Glomerular visceral epithelial cell (primary cell): ENCODE data around the gene WDR77.

Source experiments
- DNase-seq: peaks from one replicate; pipeline ENCODE4 v3.0.0-alpha.2; 2016; ENCODE audit errors: extremely low spot score

The WDR77 gene

DNA sequence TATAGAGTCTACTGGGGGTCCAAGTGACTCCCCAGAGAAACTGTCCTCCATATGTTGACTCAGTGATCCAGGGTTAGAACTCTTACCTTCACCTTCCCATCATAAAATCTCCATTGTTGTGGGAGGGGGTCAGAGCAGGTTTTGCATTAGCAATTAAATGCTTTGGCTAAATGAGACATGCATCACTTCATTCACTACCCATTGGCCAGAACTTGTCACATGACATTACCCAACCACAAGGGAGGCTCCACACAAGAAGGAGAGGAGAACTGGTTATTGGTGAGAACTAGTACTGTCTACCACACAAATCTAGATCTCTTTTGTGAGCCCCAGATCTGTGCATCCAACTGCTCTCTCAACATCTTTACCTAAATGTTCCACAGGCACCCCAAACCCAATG lies 20.5 kb upstream of the WDR77 start:
- no peak for DNase-seq

DNA sequence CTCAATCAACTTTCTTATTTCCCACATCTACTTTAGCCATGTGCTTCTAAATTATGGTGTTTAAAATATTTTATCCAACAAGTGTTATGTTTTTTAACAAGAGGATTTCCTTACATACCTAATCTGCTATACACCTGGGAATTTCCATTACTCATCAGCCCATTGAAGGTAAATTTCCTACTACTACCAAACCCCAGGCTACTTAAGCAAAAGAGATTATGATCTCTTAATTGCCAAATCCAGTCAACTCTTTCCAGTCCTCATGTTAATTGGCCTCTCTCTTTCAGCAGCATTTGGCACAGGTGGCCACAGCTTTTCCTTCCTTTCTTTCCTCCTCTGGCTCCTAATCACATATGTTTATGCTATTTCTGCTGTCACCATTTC lies 19.7 kb upstream of the WDR77 start:
- DNase-seq, result no peak

DNA sequence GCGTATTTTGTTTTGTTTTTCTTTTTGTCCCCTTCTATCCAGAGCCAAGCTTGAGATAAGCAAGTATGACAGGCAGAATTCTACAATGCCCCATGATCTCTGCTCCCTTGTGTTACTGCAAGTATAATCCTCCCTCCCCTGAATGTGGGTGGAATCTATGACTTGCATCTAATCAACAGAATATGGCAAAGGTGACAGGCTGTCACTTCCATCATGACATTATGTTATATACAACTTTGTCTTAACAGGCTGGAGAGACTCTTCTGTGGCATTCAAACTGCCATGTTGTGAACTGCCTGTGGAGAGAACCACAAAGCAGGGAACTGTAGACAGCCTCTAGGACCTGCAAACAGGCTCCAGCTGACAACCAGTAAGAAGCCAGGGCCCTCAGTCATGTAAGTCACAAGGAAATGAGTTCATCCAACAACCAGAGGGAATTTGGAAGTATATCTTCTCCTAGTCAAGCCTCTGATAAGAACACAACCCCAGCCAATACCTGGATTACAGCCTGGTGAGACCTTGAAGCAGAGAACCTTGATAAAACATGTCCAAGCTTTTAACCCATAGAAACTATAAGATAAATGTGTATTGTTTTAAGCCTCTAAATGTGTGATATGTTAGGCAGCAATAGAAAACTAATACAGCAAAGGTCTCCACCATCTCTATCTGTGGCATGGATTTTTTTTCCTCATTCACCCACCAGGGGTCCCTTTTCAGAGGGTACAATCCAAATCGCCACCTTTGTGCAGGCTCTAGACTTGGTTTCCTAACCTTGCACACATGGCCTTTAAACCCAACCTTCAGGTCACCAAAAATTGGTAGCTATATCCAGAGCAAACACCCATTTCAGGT lies 19.0 kb upstream of the WDR77 start:
- no peak for DNase-seq

DNA sequence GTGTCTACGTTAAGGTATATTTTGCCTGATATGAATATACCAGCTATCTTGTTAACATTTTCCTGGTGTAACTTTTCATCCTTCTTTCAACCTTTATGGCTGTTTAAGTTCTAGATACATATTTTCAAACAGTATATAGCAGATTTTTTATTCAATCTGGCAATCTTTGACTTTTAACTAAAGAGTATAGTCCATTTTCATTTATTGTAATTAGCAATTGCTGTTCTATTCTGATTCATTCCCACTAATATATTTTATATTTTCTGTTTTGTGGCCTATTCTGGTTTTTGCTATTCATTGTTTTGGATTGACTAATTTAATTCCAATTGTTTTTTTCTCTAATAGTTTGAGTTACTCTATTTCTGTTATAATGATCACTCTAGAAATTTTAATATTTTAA lies 17.4 kb upstream of the WDR77 start:
- no peak for DNase-seq

DNA sequence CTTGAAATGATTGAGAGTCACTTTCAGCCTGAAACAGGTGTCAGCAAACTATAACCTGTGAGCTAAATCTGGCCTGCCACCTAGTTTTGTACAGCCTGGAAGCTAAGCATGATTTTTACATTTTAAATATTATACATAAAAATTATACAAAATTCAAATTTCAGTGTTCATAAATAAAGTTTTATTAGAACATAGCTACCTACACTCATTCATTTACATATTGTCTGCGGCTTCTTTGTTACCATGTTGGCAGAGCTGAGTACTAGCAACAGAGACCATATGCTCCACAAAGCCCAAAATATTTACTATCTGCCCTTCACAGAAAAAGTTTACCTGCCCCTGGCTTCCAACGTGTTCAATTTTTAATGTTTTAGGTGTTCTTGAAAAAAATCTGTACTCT lies 16.7 kb upstream of the WDR77 start:
- DNase-seq, result no peak

DNA sequence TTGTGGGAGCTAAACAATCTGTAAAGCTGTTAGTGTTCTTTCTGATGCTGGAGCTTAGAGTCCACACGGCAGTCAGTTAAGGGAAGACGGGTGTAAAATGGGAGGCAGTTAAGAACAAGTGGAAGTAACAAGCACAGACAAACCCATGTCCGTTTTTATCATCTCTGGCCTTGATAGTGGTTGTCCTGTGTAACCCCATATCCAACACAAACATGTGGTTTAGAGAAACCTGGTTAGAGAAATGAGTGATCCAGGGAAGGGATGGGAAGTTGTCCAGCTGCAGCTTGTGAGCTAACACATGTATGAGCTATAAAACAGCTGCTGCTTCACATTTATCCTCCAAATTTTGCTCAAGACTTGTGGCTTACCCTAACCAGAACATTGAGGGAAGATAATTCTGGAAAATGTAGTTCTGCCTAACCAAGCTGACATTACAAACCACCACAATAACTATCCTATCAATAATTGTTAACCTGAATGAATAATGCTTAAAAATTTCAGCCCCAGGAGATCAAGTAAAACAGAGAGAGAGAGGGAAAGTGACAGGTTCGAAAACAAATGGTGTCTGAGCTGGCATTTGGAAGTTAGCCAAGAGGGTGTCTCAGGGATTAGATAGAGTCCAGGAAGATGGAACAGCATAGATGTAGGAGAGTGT lies 14.1 kb upstream of the WDR77 start:
- DNase-seq, result peak; percentile 87

DNA sequence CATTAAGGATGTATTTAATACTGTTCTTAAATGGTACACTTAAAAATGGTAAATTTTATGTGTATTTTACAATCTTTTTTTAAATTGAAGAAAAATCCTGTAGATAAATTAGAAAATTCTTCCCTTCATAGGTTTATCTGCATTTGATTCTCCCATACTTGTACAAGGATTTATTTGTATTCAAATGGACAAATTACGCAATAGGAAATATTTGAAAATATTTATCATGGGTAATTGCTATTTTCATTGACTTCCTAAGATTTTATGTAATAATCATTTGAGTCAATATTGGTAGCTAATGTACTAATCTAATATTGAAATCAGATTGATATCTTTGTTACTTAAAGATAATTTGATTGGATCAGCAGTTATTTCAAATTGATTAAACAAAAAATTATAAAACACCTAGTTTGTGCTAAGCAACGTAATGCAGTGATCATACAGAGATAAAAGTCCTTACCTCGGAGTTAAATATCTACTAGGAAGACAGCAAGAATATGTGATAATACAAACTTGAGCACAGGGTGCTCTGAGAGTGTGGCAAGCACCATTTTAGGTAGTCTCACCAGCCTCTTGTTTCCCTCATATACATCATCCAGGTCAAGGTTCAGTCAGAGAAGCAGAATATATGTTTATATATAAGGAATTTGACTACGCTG lies 13.4 kb upstream of the WDR77 start:
- no peak for DNase-seq

DNA sequence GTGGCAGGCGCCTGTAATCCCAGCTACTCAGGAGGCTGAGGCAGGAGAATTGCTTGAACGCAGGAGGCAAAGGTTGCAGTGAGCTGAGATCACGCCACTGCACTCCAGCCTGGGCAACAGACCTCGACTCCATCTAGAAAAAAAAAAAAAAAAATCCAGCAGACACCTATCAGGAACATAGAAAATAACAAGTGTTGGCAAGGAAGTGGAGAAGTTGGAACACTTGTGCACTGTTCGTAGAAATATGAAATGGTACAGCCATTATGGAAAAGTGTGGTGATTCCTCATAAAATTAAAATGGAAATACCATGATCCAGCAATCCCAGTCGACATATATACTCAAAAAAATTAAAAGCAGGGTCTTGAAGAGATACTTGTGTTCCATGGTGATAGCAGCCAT lies 12.7 kb upstream of the WDR77 start:
- DNase-seq, result no peak

DNA sequence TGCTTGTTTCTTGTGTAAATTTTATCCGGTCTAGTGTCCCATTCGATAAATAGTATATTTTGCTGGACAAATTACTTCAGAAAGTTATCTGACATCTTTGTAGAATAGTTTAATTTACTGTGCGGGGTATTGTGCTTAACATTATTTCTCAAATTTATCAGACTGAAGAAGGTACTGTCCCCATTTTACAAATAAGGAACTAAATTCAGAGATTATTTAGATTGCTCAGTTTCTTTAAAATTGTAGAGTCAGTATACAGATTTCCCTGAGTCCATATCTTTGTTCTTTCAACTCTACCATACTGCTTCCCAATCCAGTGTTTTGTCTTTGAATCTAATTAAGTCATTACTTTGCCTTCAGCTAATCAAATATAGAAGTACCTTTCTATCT lies 6.6 kb upstream of the WDR77 start:
- no peak for DNase-seq

DNA sequence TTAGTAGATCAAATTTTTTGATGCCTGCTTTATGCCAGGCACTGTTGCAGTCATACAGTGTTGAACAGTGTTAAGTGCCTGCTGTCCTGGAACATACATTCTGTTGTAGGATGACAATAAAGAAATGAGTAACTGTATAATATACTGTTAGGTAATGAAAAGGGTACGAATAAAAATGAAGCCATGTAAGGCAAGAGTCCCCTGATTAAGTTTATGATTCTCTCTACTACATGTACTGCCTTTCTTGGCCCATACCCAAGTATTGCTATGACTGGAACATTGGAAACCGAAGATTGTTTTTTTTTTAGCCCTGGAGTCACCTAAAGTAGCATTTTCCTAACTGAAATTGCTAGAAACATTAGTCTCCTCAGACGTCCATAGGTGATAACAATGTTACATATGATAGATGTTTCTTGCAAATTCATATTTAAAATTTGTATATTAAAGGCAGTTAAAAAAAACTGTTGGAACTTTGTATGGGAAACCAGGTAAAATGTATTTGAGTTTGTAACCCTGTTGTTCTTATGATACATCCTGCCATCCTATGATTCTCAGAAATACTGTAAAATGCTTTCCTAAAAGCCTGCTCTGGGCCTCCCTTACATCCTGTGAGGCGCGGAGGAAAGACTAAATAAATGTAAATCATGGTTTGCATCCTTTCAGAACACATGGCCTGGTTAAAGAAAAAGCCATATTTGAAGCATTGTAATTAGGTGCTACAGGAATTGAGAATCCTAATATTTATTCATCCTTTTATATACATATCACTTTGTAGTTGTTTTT lies 6.0 kb upstream of the WDR77 start:
- no peak for DNase-seq

DNA sequence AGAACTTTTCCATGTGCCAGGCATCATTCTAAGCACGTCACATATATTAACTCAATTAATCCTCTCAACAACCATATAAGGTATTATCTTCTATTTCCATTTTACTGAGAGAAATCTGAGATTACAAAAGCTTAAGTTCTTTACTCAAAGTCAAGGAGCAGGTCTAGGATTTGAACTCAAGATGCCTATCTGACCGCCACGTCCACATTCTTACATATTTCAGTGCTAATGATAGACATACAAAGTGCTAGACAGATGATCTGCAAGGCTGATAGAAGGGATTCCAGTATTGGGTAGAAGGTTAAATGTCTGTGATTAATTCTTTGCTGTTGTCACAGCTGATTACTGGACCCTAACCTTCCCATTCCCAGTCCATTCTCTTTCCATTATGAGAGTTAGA lies 4.7 kb upstream of the WDR77 start:
- no peak for DNase-seq

DNA sequence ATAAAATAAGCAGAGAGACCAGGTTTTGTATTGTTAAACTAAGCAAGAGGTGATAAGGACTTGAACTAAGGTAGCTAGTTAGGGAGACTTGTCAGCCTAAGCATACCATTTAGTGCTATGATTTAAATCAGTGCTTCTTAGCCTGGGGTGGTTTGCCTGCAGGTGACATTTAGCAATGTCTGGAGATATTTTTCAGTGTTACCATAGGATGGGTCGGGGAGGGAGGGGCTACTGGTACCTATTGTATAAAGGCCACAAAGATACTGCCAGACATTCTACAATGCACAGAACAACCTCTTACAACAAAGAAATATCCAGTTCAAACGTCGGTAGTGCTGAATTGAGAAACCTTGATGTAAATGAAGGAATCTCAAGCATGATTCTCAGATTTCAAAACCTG lies 3.5 kb upstream of the WDR77 start:
- no peak for DNase-seq

DNA sequence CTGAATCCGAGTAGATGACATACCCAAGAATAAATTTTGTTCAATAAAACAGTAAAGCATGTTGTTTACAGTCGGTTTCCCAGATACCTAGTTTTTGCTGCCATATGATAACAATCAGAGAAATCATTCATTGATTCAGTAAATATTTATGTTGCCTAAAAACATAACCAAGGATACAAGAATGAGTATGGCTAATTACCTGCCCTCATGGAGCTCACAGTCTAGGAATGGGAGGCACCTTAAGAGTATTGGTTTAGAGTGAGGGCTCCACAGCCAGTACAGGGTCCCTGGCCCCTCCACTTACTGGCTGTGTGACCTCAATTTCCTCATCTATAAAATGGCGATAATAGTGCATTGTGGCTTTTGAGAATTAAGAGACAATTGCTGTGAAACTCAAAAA lies 1.1 kb upstream of the WDR77 start:
- no peak for DNase-seq

DNA sequence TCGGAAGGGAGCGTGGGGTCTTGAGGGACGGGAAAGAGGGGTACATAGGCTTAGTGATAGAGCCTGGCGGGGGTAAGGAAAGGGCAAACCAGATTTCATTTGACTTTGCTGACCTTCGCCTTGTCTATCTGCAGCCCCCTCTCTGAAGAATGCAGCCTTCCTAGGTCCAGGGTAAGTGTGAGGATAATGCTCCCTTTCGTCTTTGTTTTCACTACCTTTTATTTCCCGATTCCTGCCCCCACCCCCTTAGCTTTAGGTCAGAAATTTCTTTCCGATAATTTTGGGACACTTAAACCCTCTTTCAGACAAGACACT lies 604 bp upstream of the WDR77 start:
- DNase-seq, result no peak

DNA sequence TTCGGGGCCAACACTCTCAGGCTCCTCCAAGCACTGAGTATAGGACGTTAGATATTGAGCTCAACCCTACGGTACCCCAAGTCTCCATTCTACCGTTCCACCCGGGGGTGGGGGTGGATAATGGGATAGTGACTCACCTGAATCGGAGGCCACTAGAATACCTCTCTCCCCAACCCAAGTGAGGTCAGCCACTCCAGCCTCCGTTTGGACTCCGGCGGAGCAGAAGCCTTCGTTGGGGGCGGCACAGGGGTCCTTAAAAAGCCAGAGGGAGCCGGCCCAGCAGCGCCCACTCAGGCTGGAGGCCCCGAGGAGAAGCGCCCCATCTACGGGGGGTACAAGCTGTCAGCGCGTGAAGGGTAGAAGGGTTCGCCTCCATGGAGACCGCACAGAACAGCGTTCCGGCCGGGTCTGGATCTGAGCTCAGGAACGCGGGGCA lies 556 bp downstream of the WDR77 start:
- peak; percentile 24 for DNase-seq

DNA sequence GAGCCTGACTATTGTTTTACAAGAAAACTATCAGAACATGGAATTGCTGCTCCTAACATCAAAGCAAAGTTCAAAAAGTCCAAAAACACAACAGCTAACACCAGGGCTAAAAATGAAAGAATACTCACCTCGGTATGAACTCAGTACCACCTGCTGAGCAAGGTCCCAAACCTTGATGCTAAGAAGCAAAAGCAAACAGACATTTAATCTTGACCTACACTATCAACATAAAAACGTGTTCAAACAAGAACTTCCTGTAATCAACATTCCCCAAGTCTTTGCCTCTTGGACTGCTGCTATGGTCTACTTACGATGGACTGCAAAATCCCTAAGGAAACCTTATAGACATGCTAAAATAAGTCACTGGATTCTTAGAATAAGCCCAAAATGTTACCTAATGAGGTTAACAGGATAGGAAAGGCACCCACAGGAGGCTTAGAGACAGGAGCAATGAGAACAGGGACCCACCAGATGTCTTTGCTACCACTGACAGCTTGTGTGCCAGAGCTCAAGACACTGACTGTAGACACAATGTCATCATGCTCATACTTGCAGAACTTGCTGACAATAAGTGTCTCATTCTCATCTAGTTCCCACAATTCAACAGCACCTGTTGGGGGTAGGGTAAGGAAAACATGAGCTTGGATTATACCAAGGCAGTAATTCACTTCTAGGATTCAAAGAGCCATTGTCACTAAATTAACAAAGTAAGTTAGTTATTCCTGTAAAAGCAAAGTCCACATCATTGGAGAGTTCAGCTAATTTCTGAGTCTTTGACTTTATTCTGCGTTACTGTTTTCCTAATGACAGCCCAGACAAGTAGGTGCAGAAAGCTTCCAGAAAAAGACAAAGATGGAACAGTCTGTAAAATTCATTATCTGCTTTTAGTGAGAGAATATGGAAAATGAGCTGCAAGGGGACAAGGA lies 1.8 kb downstream of the WDR77 start:
- DNase-seq, result no peak

DNA sequence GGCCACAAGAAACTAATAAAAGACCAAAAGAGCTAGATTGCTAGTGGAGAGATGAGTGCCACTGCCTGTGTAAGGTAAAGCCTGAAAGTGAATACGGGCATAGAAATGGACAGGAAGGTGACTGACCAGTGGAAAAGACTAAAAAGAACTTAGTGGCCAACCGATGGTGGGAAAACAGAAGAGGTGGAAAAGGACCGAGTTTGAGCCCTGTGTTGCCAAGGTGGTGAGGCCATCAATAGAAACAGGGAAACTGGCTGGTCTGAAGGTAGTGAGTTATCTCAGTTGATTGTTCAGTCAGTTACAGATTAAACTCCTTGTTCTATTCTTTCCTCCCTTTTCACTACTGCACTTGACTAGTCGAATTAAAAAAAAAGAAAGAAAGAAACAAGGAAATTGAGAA lies 2.5 kb downstream of the WDR77 start:
- no peak for DNase-seq

DNA sequence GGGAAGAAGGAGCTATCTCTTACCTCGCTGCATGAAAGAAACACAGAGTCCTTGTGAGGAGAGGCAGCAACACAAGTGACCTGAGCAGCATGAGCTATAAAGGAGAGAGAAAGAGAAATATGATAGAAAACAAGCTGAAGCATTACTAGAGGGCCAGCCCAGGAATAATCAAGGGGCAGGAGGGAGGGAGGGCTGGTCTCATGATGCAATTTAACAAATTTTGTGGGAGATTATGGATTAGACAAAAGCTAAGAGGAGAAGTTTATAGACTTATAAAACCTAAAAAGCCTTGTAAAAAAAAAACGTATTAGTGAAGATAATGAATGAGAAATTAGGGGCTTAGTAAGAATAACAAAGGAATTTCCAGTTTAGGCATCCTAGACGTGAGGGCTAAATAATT lies 5.0 kb downstream of the WDR77 start:
- no peak for DNase-seq

DNA sequence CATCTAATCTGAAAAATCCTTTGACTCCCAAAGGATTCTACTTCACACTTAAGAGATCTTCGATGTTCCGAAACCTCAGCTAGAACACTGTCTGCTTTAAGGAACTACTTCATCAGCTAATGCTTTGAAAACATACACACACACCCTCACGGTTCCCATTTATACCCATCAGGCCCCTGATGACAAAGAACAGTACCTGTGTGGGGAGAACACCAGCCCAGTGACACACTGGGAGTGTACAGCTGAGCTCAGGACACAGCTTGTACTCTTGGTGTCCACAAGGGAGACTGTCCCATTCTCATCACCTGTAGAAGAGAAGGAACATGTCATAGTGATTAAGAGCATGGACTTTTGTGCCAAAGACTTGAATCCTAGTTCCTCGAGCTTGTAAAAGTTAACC lies 6.6 kb downstream of the WDR77 start:
- no peak for DNase-seq

DNA sequence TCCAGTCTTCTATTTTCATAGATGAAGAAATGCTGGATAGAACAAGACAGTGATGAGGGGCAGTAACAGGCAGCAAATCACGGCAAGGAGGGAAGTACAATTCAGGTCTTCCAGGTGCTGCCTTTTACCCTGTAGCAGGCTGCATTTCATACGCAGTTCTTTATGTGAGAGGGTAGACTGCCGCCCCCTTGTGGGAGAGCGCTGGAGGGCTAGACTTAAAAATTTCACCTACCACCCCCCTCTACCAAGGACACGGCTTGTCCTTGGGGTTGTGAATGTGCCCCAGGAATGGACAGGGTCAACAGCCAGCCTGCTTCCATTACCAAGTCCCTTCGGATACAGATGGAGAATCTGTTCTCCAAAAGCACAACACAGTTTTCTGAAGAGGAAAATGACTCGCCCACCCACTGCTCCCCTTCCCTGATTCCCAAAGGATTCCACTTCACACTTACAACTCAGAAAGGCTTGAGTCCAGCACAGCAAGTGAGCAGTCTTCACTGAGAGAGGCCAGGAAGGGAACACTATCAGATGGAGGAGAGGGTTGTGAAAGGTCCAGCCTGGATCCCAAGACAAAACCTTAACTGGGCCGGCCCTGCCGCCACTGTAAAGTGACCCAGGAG lies 7.4 kb downstream of the WDR77 start:
- peak; percentile 23 for DNase-seq
